Activated CD8-positive, alpha-beta memory T cell treated with anti-CD3 and anti-CD28 coated beads, Interleukin-2, amount 50 U/mL, for 48 hours (primary cell): ENCODE measurements around the gene PHLDB1.
A peak's percentile ranks its signal among the peaks of the same experiment; 100 is the strongest.

Source experiments
- DNase-seq: peaks from one replicate; pipeline ENCODE4 v3.0.0-alpha.2; 2020

The PHLDB1 gene

GRCh38 chr11:118643142-118643994 lies 36.0 kb downstream of the PHLDB1 start:
- no peak for DNase-seq

GRCh38 chr11:118643995-118644345 lies 36.6 kb downstream of the PHLDB1 start:
- no peak for DNase-seq

- DNase-seq: no peak
Observed at GRCh38 chr11:118644496-118644895, 37.1 kb downstream of the PHLDB1 start.

GRCh38 chr11:118645066-118645715 lies 37.8 kb downstream of the PHLDB1 start:
- DNase-seq: no peak

- DNase-seq: no peak
Observed at GRCh38 chr11:118646393-118646792, 39.0 kb downstream of the PHLDB1 start.

GRCh38 chr11:118648291-118648690 lies 40.9 kb downstream of the PHLDB1 start:
- DNase-seq: no peak

- no peak for DNase-seq
Observed at GRCh38 chr11:118649941-118650340, 42.5 kb downstream of the PHLDB1 start.

GRCh38 chr11:118650366-118650765 lies 43.0 kb downstream of the PHLDB1 start:
- DNase-seq: no peak

- no peak for DNase-seq
Observed at GRCh38 chr11:118651820-118652219, 44.4 kb downstream of the PHLDB1 start.

GRCh38 chr11:118652681-118653181 lies 45.3 kb downstream of the PHLDB1 start:
- DNase-seq: no peak

GRCh38 chr11:118653684-118654390 lies 46.4 kb downstream of the PHLDB1 start:
- DNase-seq: no peak

GRCh38 chr11:118655486-118656190 lies 48.2 kb downstream of the PHLDB1 start:
- no peak for DNase-seq

GRCh38 chr11:118656563-118657165 lies 49.2 kb downstream of the PHLDB1 start:
- no peak for DNase-seq

GRCh38 chr11:118657238-118657637 lies 49.8 kb downstream of the PHLDB1 start:
- no peak for DNase-seq

GRCh38 chr11:118657709-118658428 lies 50.5 kb downstream of the PHLDB1 start:
- DNase-seq: no peak

GRCh38 chr11:118658429-118659313 lies 51.3 kb downstream of the PHLDB1 start:
- DNase-seq: no peak

- DNase-seq: peak; percentile 96
Observed at GRCh38 chr11:118659314-118659952, 52.0 kb downstream of the PHLDB1 start.

- DNase-seq: no peak
Observed at GRCh38 chr11:118659953-118660680, 52.7 kb downstream of the PHLDB1 start.

GRCh38 chr11:118660681-118661424 lies 53.4 kb downstream of the PHLDB1 start:
- DNase-seq: no peak
